Measurements from ENCODE around the gene RUNX2.

Gene RUNX2

DNA sequence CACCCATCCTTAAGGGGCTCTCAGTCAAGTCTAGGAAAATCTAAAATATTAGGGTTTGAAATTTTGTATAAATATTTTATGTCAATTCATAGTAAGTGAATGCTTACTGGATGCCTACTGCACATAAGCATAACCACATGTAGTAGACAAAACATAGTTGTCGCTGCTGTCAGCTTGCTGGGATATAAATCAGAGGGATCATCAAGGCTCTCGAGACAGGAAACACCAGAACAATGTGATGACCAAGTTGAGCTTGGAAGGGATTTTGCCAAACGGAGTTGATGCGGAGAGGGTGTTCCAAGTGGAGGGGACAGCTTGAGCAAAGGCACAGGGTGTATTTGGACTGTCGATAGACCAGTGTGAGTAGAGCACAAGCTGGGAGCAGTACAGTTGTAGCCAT is 155.4 kb downstream of the RUNX2 start:
- DNase-seq (ENCODE audit: low read depth in 2 of 2): no peak

- no peak for DNase-seq (ENCODE audit: low read depth in 2 of 2)
Observed at GRCh38 chr6:45486736-45487135, 158.6 kb downstream of the RUNX2 start.

- no peak for DNase-seq (ENCODE audit: low read depth in 2 of 2)
Observed at GRCh38 chr6:45487645-45488044, 159.5 kb downstream of the RUNX2 start.

- no peak for DNase-seq (ENCODE audit: low read depth in 2 of 2)
Observed at GRCh38 chr6:45488269-45488668, 160.1 kb downstream of the RUNX2 start.

GRCh38 chr6:45488889-45489288 is 160.8 kb downstream of the RUNX2 start:
- DNase-seq (ENCODE audit: low read depth in 2 of 2): no peak

DNA sequence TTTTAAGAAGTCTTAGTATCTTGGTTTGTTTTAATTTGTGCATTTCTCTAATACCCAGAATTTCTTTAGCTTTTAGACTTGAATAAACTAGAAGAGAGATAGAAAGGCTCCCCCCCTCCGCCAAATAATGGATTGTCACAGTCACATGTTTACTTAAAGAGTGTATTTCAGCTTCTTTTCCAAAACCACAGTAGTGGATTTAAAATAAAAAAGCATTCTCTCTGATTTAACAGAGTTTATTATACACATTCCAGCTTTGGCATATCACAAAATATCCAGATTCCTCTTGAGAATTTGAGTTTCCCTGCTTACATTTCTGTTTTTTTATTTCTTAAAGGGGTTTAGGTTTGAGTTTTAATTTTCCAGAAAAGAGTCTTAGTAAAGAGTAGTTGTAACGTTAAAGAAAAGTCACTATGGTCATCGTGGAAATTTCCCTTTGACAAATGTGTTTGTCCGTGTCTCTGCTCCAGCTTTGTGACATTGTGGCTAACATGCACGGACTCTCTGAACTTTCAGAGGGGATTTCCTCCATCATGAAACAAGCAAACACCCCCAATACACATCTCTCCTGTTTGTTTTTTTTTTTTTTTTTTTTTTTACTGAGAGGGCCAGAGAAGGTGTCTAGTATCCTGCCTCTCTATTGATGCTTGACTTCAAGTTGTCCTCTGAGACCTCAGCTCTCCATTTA is 163.1 kb downstream of the RUNX2 start:
- DNase-seq (ENCODE audit: low read depth in 2 of 2): no peak

GRCh38 chr6:45491874-45492273 is 163.7 kb downstream of the RUNX2 start:
- DNase-seq (ENCODE audit: low read depth in 2 of 2): no peak

- DNase-seq (ENCODE audit: low read depth in 2 of 2): no peak
Observed at GRCh38 chr6:45493761-45494160, 165.6 kb downstream of the RUNX2 start.

DNA sequence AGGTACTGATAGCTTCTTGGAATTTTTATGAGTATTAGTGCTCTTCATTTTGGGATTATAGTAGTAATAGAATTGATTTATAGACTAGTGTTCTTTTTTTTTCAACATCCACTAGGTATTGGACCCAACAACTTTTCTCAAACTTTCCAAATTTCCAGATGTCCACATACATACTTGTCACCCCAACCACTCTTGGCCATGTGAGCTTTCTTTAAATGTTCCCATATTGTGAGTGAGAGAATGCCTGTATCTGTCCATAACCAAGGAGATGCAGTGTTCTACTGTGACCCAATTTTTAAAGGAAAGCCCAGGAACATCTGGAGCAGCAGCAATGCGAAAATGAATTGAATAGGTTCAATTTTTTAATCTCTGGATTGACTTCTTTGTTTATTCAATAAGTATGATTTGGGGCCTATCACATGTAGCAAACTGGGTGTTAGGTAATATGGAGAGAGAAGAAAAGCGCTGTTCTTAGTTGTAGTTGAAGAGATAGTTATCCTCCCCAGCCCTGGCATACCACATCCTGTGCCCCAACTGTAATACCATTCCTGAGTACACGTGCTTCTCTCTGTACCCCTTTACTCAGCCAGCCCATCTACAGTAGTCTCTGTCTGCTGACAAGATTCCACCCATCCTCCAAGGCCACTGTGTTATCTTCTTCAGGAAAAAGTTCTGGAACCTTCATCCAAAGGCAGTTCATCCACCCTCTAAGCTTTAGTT is 166.4 kb downstream of the RUNX2 start:
- DNase-seq (ENCODE audit: low read depth in 2 of 2): no peak

GRCh38 chr6:45495429-45496084 is 167.4 kb downstream of the RUNX2 start:
- DNase-seq (ENCODE audit: low read depth in 2 of 2): no peak

GRCh38 chr6:45496085-45496433 is 167.9 kb downstream of the RUNX2 start:
- no peak for DNase-seq (ENCODE audit: low read depth in 2 of 2)

DNA sequence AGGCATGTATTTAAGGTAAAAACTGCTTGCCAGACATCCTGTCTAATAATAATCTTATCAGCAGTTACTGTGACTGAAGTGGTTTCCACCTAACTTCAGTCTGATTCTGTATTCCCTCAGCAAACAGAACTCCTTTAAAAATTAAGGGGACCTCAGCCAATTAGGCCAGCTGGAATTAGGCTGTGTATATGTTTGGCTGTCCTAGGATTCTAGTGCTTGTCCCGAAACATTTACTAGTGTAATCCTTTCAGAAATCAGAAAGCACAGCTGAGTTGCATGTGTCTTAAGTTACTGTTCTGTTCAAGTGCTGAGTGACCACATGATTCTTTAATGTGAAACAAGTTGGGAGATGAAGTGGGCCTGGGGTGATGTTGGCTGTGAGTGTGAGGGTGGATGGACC is 170.5 kb downstream of the RUNX2 start:
- no peak for DNase-seq (ENCODE audit: low read depth in 2 of 2)

DNA sequence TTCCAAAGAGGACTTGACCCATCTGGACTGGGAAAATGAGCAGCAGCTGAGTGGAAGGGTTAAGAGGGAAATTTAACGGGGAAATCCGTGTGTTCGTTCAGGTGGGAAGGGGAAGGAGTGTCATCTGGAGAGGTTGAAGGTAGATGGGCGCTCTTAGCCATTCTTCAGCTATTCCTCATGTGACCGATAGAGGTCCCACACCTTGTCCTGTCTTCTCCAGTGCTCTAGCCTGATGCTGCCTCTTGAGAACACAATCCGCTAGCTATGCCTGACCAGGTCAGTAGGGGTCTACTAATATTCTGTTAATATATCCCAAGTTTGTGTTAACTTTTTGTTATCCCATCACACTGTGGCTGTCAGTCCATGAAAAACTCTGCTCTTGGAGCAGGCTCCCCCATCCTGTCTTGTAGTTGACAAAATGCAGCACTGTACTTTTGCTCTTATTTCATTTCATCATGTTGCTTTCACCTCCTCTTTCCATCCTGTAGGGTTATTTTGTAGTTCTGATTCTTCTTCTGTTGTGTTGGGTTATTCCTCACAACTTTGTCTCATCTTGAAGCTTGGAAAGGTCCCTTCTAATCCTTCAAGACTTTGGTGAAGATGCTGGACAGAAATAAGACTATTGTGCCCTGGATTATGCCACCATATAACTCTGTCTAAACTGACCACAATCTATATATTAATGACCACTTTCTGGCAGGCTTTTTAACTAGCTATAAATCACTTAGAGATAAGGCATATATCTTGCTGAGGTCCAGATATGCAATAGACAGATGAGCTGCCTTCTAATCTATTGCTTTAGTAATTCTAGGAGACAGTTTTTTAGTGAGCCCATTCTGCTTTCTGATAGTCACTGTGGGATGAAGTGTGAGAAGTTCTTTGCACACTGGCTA is 173.0 kb downstream of the RUNX2 start:
- no peak for DNase-seq (ENCODE audit: low read depth in 2 of 2)

DNA sequence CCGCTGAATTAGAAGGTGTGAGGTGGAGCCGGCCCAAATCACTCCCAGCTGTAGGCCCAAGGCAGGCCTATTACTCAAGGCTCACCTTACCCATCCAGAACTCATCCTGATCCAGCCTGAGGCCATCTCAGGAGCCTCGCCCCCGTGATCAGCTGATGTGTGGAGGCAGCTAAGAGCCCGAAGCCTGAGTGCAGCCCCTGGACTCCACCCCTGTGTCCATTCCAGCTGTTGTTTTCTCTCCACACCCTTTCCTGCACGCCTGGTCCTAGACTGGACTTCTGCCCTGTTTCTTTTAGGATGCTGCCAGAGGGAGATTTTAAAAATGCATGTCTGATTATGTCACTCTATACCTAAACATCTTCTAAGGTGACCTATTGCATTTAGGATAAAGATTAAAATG is 174.3 kb downstream of the RUNX2 start:
- DNase-seq (ENCODE audit: low read depth in 2 of 2): no peak

GRCh38 chr6:45504947-45505346 is 176.8 kb downstream of the RUNX2 start:
- no peak for DNase-seq (ENCODE audit: low read depth in 2 of 2)

GRCh38 chr6:45505470-45505869 is 177.3 kb downstream of the RUNX2 start:
- DNase-seq (ENCODE audit: low read depth in 2 of 2): no peak

- no peak for DNase-seq (ENCODE audit: low read depth in 2 of 2)
Observed at GRCh38 chr6:45507186-45507585, 179.1 kb downstream of the RUNX2 start.

DNA sequence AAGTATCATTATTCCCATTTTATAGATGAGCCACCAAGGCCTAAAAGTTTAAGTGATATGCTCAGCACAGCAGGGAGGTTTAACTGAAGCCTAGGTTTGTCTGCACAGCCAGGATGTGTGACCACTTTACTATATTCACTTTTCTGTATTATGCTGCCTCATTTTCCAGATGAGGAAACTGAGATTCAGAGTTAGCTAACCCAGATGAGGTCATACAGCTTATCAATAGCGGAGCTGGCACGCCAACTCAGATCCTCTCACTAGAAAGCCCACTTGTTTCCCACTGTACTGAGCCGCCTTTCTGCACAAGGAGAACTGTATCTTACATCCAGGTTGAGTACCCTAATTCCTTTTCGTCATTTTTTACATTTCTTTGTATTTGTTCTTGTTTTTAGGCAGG is 181.3 kb downstream of the RUNX2 start:
- DNase-seq (ENCODE audit: low read depth in 2 of 2): no peak

- no peak for DNase-seq (ENCODE audit: low read depth in 2 of 2)
Observed at GRCh38 chr6:45512717-45513116, 184.6 kb downstream of the RUNX2 start.

GRCh38 chr6:45513213-45513618 is 185.1 kb downstream of the RUNX2 start:
- no peak for DNase-seq (ENCODE audit: low read depth in 2 of 2)

DNA sequence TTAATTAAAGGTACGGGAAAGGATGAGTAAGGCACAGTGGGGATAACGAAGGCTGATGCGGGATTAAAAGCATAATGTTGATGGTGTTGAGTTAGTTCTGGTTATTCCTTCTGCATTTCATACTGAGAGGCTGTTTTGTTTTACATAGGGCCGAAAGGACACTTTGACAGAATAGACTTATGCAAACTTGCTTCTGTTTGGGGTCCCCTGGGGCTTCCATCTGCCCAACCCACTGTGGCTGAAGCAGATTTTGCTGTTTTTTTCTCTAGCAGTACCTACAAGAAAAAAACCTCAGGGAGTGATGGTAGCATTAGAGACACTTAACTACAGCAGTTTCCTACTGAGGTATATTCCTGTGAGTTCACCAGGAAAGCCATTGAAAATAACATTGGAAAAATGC is 185.7 kb downstream of the RUNX2 start:
- DNase-seq (ENCODE audit: low read depth in 2 of 2): no peak

Data from stimulated activated CD4-positive, alpha-beta T cell treated with anti-CD3 and anti-CD28 coated beads, Interleukin-1b, Interleukin-23, amount 100 ng/mL, for 1 hour (primary cell).